Aorta (tissue), 5 donors: ENCODE measurements around the gene PRKN. TPM values are rescaled to one million over a fixed set of nuclear protein-coding genes. Genes with fewer than 3 reads are reported as not detected.

Experiments
- ATAC-seq: fragments of 200-7000 bp; cut with Tn5 transposase; one replicate; pipeline ENCODE4 v1.9.1; 2022; ENCODE audit warnings: moderate library complexity; ENCODE audit not compliant: low FRiP score
- DNase-seq, 2 donors: peaks; one replicate each; pipeline ENCODE4 v3.0.0-alpha.2; 2020
- H3K27ac ChIP-seq, 2 donors: one replicate each; pipeline ENCODE4 v1.5.1; 2013; ENCODE audit warnings: low read length in 2 of 2, mild to moderate bottlenecking in 2 of 2, moderate library complexity in 2 of 2, control low read depth in 1 of 2, inconsistent platforms in 1 of 2, low read depth in 1 of 2
- H3K27me3 ChIP-seq, 2 donors: one replicate each; pipeline ENCODE4 v1.6.1; 2013; ENCODE audit warnings: control low read depth in 1 of 2, low read length in 1 of 2, mild to moderate bottlenecking in 1 of 2, moderate library complexity in 1 of 2; ENCODE audit not compliant: insufficient read depth in 2 of 2, control insufficient read depth in 1 of 2
- H3K36me3 ChIP-seq, 2 donors: one replicate each; pipeline ENCODE4 v1.6.1; 2013; ENCODE audit warnings: control low read depth in 1 of 2, low read length in 1 of 2, mild to moderate bottlenecking in 1 of 2; ENCODE audit not compliant: insufficient read depth in 2 of 2, control insufficient read depth in 1 of 2
- H3K4me1 ChIP-seq, 2 donors: one replicate each; pipeline ENCODE4 v1.6.1; 2013; ENCODE audit warnings: low read length in 2 of 2, control low read depth in 1 of 2, mild to moderate bottlenecking in 1 of 2, moderate library complexity in 1 of 2; ENCODE audit not compliant: insufficient read depth in 2 of 2, control insufficient read depth in 1 of 2
- H3K4me3 ChIP-seq, 2 donors: one replicate each; pipeline ENCODE4 v1.5.1; 2013; ENCODE audit warnings: low read length in 2 of 2, control low read depth in 1 of 2, mild to moderate bottlenecking in 1 of 2
- H3K9me3 ChIP-seq: one replicate; pipeline ENCODE4 v1.6.1; 2013; ENCODE audit warnings: mild to moderate bottlenecking, low read length; ENCODE audit not compliant: control insufficient read depth
- WGBS, 2 donors: extraction: QIAGEN DNeasy Blood & Tissue Kit; methylation state at CpG; one replicate each; pipeline ENCODE4 v1.1.7; 2013; 5-methylcytosine and 5-hydroxymethylcytosine counted together
- intact Hi-C, 2 donors: fragments of 100-400 bp; cut with DNase I; formaldehyde crosslinking; loops; one replicate each; pipeline versions ENCODE4 v1.14.2 to v1.15.0; 2022
- polyA plus RNA-seq, 2 donors: library from polyadenylated mRNA; stranded (reverse); fragments of 200-250 nt; gene quantifications; one replicate each; pipeline ENCODE4 v1.2.3, GENCODE V29; 2013
- total RNA-seq, 2 donors: library from RNA; stranded (reverse); fragmentation: NEBNext Ultra II Directional; extraction: Animal tissue kit (Norgen Biotek cat#: 25700); gene quantifications; one replicate each; pipeline ENCODE4 v1.2.1, GENCODE V29; 2021
- donor health status: healthy with polysubstance abuse.
- donor health status: Bipolar disorder and iron deficiency.
- donor health status: DM: no; HTN: no; CAD: no.
- donor health status: DM: no; HTN: no; CAD: no.
- donor health status: DM: yes; HTN: yes; CAD: no.

The PRKN gene
- total and polyA plus RNA-seq, 4 donors = 1.0 to 17.3 (median 5.7) TPM

DNA sequence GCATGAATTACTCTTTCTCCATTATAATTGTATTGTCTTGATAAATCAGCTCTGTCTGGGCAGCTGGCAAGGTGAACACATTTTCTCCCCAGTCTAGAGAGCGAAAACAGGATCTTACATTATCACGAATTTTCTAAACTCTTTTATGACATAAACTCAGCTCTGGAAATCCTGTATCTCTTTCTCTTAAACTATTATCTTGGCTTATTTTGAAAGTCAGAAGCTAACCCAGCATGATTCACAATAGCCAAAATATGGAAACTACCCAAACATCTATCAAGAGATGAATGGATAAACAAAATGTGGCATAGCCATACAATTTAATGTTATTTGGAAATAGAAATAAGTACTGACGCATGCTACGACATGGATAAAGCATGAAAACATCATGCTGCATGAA is 1427.8 kb downstream of the PRKN start:
- intact Hi-C loops = no loop called here
- WGBS, 2 donors = 92 to 94% methylated on average over 4 of the region's 4 CpGs
- ATAC-seq = no peak

More for the DNA sequence above, 1427.8 kb downstream of the PRKN start:
- H3K9me3 ChIP-seq = no peaks in the 10 kb centered on the region
- DNase-seq = no peak
- no peak overlapping the region for H3K4me3 ChIP-seq
- no peaks in the 10 kb centered on the region for H3K36me3 ChIP-seq
- H3K27ac ChIP-seq = no peak overlapping the region
- no peaks in the 10 kb centered on the region for H3K27me3 ChIP-seq
- H3K4me1 ChIP-seq = no peaks in the 10 kb centered on the region

Other genes starting within 250 kb of the PRKN start
- gene PACRG, start 208 bp upstream of the PRKN start, total RNA-seq = under 1 TPM; 0.26 to 0.54 TPM
- gene PACRG, start 208 bp upstream of the PRKN start, polyA plus RNA-seq = 1 to 10 TPM in 1 of 2 donors, not detected in 1; 2.7 TPM